ENCODE data around the gene SDK2.

SDK2 gene

GRCh38 chr17:73528679-73529078 lies 115.6 kb downstream of the SDK2 start:
- no peak for DNase-seq

GRCh38 chr17:73526952-73527351 lies 117.3 kb downstream of the SDK2 start:
- no peak for DNase-seq

GRCh38 chr17:73524941-73525679 lies 119.1 kb downstream of the SDK2 start:
- no peak for DNase-seq

GRCh38 chr17:73522696-73523095 lies 121.5 kb downstream of the SDK2 start:
- no peak for DNase-seq

- DNase-seq, result no peak
Observed at GRCh38 chr17:73522107-73522506, 122.1 kb downstream of the SDK2 start.

- no peak for DNase-seq
Observed at GRCh38 chr17:73521376-73521775, 122.9 kb downstream of the SDK2 start.

GRCh38 chr17:73520369-73520761 lies 123.9 kb downstream of the SDK2 start:
- no peak for DNase-seq

- no peak for DNase-seq
Observed at GRCh38 chr17:73519714-73520368, 124.4 kb downstream of the SDK2 start.

- DNase-seq, result no peak
Observed at GRCh38 chr17:73519011-73519410, 125.2 kb downstream of the SDK2 start.

- no peak for DNase-seq
Observed at GRCh38 chr17:73516431-73516830, 127.8 kb downstream of the SDK2 start.

- DNase-seq, result no peak
Observed at GRCh38 chr17:73514146-73514863, 129.9 kb downstream of the SDK2 start.

- DNase-seq, result no peak
Observed at GRCh38 chr17:73513426-73513825, 130.8 kb downstream of the SDK2 start.

- no peak for DNase-seq
Observed at GRCh38 chr17:73511719-73512115, 132.5 kb downstream of the SDK2 start.

GRCh38 chr17:73510981-73511718 lies 133.1 kb downstream of the SDK2 start:
- DNase-seq, result no peak

GRCh38 chr17:73508931-73509605 lies 135.2 kb downstream of the SDK2 start:
- DNase-seq, result no peak

- no peak for DNase-seq
Observed at GRCh38 chr17:73508057-73508930, 136.0 kb downstream of the SDK2 start.

- no peak for DNase-seq
Observed at GRCh38 chr17:73506470-73507435, 137.5 kb downstream of the SDK2 start.

- no peak for DNase-seq
Observed at GRCh38 chr17:73503560-73503959, 140.7 kb downstream of the SDK2 start.

GRCh38 chr17:73500414-73500999 lies 143.7 kb downstream of the SDK2 start:
- DNase-seq, result no peak

Measured in cortex of kidney (tissue), 1 donor.